WTC11 (cell line): ENCODE data around the gene FARP2. TPM values are rescaled to one million over a fixed set of nuclear protein-coding genes. Genes with fewer than 3 reads are reported as not detected.

ENCODE experiments used
- ATAC-seq: fragments of 200-7000 bp; cut with Tn5 transposase; 2 replicates; pipeline ENCODE4 v1.10.0; 2021; ENCODE audit warnings: mild to moderate bottlenecking, moderate library complexity
- CTCF ChIA-PET: fragments of 300-600 bp; sonication (Branson Sonifier 250); formaldehyde crosslinking; loops from one replicate; lab custom pipeline; 2021; ENCODE audit warnings: antibody characterized with exemption; lab: Charles Lee
- POLR2A ChIA-PET: fragments of 350-600 bp; sonication (Branson Sonifier 250); formaldehyde crosslinking; loops from one replicate; lab custom pipeline; 2021; ENCODE audit warnings: antibody characterized with exemption; lab: Charles Lee
- DNase-seq: peaks from one replicate; pipeline ENCODE4 v3.0.0; 2021; ENCODE audit warnings: low spot score
- H3K27ac Mint-ChIP-seq: 2 replicates; pipeline ENCODE4 v1.8.0; 2021; ENCODE audit warnings: mixed read lengths
- H3K27me3 Mint-ChIP-seq: 2 replicates; pipeline ENCODE4 v1.8.0; 2021; ENCODE audit warnings: low read depth, mild to moderate bottlenecking, moderate library complexity, mixed read lengths
- H3K36me3 Mint-ChIP-seq: 2 replicates; pipeline ENCODE4 v1.8.0; 2021; ENCODE audit warnings: mixed read lengths
- H3K4me1 Mint-ChIP-seq: 2 replicates; pipeline ENCODE4 v1.8.0; 2022; ENCODE audit warnings: mixed read lengths
- H3K4me3 Mint-ChIP-seq: 2 replicates; pipeline ENCODE4 v1.8.0; 2021; ENCODE audit warnings: mild to moderate bottlenecking, moderate library complexity, mixed read lengths
- H3K9me3 Mint-ChIP-seq: 2 replicates; pipeline ENCODE4 v1.8.0; 2021; ENCODE audit warnings: mixed read lengths
- CREB1 ChIP-seq: sonication (generic); formaldehyde crosslinking; IDR thresholded peaks from 2 replicates; pipeline ENCODE4 v1.8.0; 2023; ENCODE audit warnings: mild to moderate bottlenecking, missing genetic modification reagents
- FOXK1 ChIP-seq: sonication (generic); formaldehyde crosslinking; IDR thresholded peaks from 2 replicates; pipeline ENCODE4 v1.8.0; 2022; ENCODE audit warnings: mild to moderate bottlenecking, moderate library complexity, missing genetic modification reagents
- IRF1 ChIP-seq: sonication (generic); formaldehyde crosslinking; IDR thresholded peaks from 2 replicates; pipeline ENCODE4 v1.8.0; 2023; ENCODE audit warnings: missing genetic modification reagents
- IRF2 ChIP-seq: sonication (generic); formaldehyde crosslinking; IDR thresholded peaks from 2 replicates; pipeline ENCODE4 v1.8.0; 2022; ENCODE audit warnings: low read depth, missing genetic modification reagents, borderline replicate concordance
- NR3C1 ChIP-seq: sonication (generic); formaldehyde crosslinking; conservative IDR thresholded peaks from 2 replicates; pipeline ENCODE4 v1.8.1; 2023; ENCODE audit warnings: low read depth, mild to moderate bottlenecking, missing genetic modification reagents
- PRDM15 ChIP-seq: sonication (generic); formaldehyde crosslinking; IDR thresholded peaks from 2 replicates; pipeline ENCODE4 v1.8.0; 2022; ENCODE audit warnings: missing genetic modification reagents
- PREB ChIP-seq: sonication (generic); formaldehyde crosslinking; IDR thresholded peaks from 2 replicates; pipeline ENCODE4 v1.8.1; 2022; ENCODE audit warnings: mild to moderate bottlenecking, missing genetic modification reagents, moderate library complexity, borderline replicate concordance
- TEAD4 ChIP-seq: sonication (generic); formaldehyde crosslinking; IDR thresholded peaks from 2 replicates; pipeline ENCODE4 v1.8.0; 2022; ENCODE audit warnings: mild to moderate bottlenecking, missing genetic modification reagents
- TP53 ChIP-seq: sonication (generic); formaldehyde crosslinking; IDR thresholded peaks from 2 replicates; pipeline ENCODE4 v1.8.1; 2023; ENCODE audit warnings: mild to moderate bottlenecking, missing genetic modification reagents
- ZBTB43 ChIP-seq: sonication (generic); formaldehyde crosslinking; IDR thresholded peaks from 2 replicates; pipeline ENCODE4 v1.8.1; 2023; ENCODE audit warnings: mild to moderate bottlenecking, missing genetic modification reagents
- ZNF121 ChIP-seq: sonication (generic); formaldehyde crosslinking; IDR thresholded peaks from 2 replicates; pipeline ENCODE4 v1.8.0; 2023; ENCODE audit warnings: missing genetic modification reagents
- ZNF317 ChIP-seq: sonication (generic); formaldehyde crosslinking; IDR thresholded peaks from 2 replicates; pipeline ENCODE4 v1.8.1; 2023; ENCODE audit warnings: low read depth, mild to moderate bottlenecking, moderate library complexity, missing genetic modification reagents, borderline replicate concordance
- ZNF425 ChIP-seq: fragments of 250-450 bp; sonication (Bioruptor Pico); conservative IDR thresholded peaks from 2 replicates; pipeline ENCODE4 v1.9.0; 2021; ENCODE audit warnings: mild to moderate bottlenecking
- ZNF512 ChIP-seq: sonication (generic); formaldehyde crosslinking; IDR thresholded peaks from 2 replicates; pipeline ENCODE4 v1.8.1; 2022; ENCODE audit warnings: missing genetic modification reagents, borderline replicate concordance
- ZNF671 ChIP-seq: fragments of 250-450 bp; sonication (Bioruptor Pico); IDR thresholded peaks from 2 replicates; pipeline ENCODE4 v1.8.0; 2021; ENCODE audit warnings: mild to moderate bottlenecking
- total RNA-seq: library from RNA; stranded (reverse); gene quantifications from 3 replicates; pipeline ENCODE4 v1.2.3, GENCODE V29; 2021

The FARP2 gene
- total RNA-seq, 1 experiment from 2014 or later: 37.8 TPM

GRCh38 chr2:241376808-241377207 lies 20.7 kb downstream of the FARP2 start (continued):
- TF ChIP-seq PREB (CRISPR knock-in tag): no peak

- no peak for ATAC-seq
- H3K9me3 Mint-ChIP-seq: no peaks in the 10 kb centered on the region
- H3K27ac Mint-ChIP-seq: no peak overlapping the region
- ChIA-PET POLR2A (no interaction called here), CTCF (no interaction called here)
- no peak for DNase-seq
- peaks cover 16% of the 10 kb centered on the region for H3K36me3 Mint-ChIP-seq
- TF ChIP-seq IRF2 (CRISPR knock-in tag): no peak
- no peak overlapping the region for H3K4me3 Mint-ChIP-seq
- no peaks in the 10 kb centered on the region for H3K27me3 Mint-ChIP-seq
- no peaks in the 10 kb centered on the region for H3K4me1 Mint-ChIP-seq
These were observed 22.7 kb downstream of the FARP2 start for GRCh38 chr2:241378816-241379215.

GRCh38 chr2:241379481-241380480 lies 23.7 kb downstream of the FARP2 start:
- H3K4me1 Mint-ChIP-seq: no peaks in the 10 kb centered on the region
- no peak overlapping the region for H3K4me3 Mint-ChIP-seq
- no peak overlapping the region for H3K27ac Mint-ChIP-seq
- no peak for DNase-seq
- POLR2A ChIA-PET: no interaction called here
- TF ChIP-seq ZNF671 (CRISPR knock-in tag): no peak
- TF ChIP-seq ZBTB43 (CRISPR knock-in tag): no peak
- no peak for TF ChIP-seq ZNF425 (CRISPR knock-in tag)
- TF ChIP-seq FOXK1 (CRISPR knock-in tag): no peak
- TF ChIP-seq TP53 (CRISPR knock-in tag): no peak
- TF ChIP-seq, all 79 proteins: peak for 0
- no peaks in the 10 kb centered on the region for H3K27me3 Mint-ChIP-seq
- CTCF ChIA-PET: interaction anchor here (1.0 kb wide), 1 partner anchor 12 kb away, joined by 6 read pairs; no protein-coding TSS in a partner anchor
- ATAC-seq: no peak
- no peaks in the 10 kb centered on the region for H3K9me3 Mint-ChIP-seq
- H3K36me3 Mint-ChIP-seq: peaks cover 11% of the 10 kb centered on the region

- H3K9me3 Mint-ChIP-seq: no peaks in the 10 kb centered on the region
- ChIA-PET CTCF (no interaction called here), POLR2A (no interaction called here)
- H3K4me3 Mint-ChIP-seq: no peak overlapping the region
- H3K27ac Mint-ChIP-seq: no peak overlapping the region; the same call in 1 of the 2 replicates
- DNase-seq (no peak), ATAC-seq (no peak)
- H3K4me1 Mint-ChIP-seq: no peaks in the 10 kb centered on the region
- peaks cover 4% of the 10 kb centered on the region; the same call in 1 of the 2 replicates for H3K36me3 Mint-ChIP-seq
- no peaks in the 10 kb centered on the region for H3K27me3 Mint-ChIP-seq
- TF ChIP-seq NR3C1 (no peak), ZNF512 (CRISPR knock-in tag) (no peak), ZNF121 (no peak), PRDM15 (CRISPR knock-in tag) (no peak), IRF1 (CRISPR knock-in tag) (no peak), ZNF317 (CRISPR knock-in tag) (no peak), TEAD4 (CRISPR knock-in tag) (no peak), CREB1 (no peak)
These were observed 25.8 kb downstream of the FARP2 start for GRCh38 chr2:241381872-241382271.
